Stimulated activated CD4-positive, alpha-beta T cell treated with anti-CD3 and anti-CD28 coated beads, Interleukin-4, amount 100 ng/mL, for 48 hours (primary cell): ENCODE results near the gene CCDC167.

Experiments used
- DNase-seq, 2 donors: peaks; one replicate each; pipeline ENCODE4 v3.0.0-alpha.2; 2020; ENCODE audit warnings: low read depth in 2 of 2

Gene CCDC167

DNA sequence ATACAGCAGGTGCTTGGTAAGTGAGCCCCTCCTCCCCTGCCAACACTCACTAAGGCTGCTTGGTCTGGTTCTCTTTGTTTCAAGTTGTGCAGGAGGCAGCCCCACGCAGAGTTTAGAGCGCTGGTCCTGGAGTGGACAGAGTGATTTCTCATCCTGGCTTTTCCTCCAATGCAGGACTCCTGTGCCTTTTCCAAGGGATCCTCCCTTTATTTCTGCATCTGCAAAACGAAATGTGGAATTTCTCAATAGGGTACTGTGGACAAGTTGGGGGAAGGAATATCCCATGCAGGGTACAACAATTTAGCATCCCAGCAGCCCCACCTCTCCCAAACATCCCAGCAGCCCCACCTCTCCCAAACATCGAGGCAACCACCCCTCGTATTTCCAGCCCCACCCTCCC, 30.6 kb upstream of the CCDC167 start:
- DNase-seq, result no peak

DNA sequence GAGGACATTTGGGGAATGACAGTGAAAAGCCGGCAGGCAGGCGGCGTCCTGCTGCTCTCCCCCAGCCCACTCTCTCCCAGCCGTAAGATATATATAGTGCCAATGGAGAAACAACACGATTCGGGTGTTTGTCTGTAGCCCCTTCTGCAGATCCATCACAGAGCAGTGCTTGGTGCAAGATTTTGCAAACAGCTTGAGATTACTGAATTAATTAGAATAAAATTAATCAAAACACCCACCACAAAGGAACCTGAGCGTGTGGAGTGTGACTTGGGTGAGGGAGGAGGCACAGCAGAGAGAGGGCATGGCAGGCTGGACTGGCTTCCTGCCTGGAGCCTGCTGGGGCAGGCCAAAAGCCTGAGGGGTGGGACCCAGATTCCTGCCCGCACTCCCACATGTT, 28.8 kb upstream of the CCDC167 start:
- no peak for DNase-seq

DNA sequence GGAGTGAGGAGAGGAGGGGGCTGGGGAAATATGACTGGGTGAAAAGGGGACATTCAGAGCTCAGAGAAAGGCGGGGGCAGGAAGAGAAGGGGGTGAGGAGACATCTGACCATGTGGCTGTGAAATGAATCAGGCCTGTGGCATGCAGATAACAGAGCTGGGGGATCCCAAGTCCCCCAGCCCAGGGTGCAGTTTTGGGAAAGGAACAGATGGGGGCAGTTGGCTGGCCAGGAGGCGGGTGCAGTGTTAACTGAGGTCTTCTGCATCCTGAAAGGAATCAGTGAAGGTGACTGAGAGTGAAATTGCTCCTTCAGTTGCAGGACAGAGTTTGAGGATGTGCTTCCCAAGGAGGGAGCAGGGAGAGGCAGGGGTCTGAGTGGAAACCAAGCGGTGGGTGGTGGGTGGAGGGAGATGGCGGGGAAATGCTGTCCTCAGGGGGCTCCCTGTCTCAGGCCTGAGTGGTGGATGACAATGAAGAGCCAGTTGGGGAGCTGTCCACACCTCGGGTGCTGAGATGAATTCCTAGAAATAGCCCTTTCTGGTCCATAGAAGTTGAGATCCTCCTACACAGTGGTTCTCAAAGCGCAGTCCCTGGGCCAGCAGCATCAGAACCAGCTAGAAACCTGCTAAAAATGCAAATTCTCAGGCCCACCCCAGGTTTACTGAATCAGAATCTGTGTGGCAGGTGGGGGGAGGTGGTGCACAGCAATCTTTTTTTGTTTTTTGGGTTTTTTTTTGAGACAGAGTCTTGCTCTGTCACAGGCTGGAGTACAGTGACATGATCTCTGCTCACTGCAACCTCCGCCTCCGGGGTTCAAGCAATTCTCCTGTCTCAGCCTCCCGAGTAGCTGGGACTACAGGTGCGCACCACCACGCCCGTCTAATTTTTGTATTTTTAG, 26.0 kb upstream of the CCDC167 start:
- no peak for DNase-seq

DNA sequence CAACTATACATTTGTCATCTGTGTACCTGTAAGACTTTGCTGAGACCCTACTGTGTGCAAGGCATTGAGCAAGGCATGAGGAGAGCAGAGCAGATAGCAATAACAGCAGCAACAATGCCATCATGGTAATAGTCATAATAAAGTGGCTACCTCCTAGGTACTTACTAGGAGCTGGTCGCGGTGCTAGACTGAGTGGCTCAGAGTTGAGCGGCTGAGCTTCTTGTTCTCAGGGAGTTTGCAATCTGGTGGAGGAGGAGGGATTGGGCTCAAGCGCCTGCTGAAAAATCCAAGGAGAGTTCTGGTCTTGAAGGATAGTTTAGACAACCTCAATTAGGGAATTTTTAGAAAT, 25.3 kb upstream of the CCDC167 start:
- no peak for DNase-seq

DNA sequence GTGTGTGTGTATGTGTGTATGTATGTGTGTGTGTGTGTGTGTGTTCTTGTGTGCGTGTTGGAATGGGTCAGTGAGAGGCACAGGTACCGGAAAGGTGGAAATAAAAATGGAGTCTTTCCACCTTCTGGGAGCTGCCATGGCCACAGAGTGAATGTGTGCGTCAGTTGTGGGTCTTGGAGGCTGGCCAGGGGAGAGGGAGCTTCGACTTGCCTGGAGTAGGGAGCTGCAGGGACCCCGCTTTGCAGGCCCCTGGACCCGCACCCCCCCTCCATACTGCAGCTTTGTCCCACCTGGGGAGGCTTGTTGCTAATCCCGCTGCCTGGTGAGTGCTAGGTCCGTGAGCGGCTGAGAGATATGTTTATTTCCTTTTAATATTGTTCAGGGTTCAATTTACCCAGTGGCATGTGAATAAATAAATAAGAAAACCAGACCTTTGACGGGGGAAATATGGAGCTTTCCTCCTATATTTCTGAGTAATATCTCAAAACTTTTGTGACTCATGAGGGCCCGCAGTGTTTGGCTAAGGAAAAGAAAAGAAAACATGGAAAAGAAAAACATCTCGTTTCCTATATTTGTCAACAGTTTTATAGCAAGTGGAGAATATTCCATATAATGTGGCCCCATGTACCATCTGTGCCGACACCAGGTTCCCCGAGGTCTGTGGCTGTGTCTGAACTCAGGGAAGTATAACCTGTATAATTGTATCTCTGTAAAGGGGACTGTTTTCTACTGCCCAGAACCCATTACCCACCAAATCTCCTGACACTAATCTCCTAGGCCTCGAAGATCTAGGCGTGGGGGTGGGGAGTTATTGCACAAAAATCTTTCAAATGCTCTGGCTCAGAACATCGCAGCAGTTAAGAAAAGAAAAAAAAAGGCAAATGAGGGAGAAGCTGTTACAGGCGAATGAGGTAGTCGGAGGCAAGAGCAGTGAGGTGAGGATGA, 24.6 kb upstream of the CCDC167 start:
- no peak for DNase-seq

DNA sequence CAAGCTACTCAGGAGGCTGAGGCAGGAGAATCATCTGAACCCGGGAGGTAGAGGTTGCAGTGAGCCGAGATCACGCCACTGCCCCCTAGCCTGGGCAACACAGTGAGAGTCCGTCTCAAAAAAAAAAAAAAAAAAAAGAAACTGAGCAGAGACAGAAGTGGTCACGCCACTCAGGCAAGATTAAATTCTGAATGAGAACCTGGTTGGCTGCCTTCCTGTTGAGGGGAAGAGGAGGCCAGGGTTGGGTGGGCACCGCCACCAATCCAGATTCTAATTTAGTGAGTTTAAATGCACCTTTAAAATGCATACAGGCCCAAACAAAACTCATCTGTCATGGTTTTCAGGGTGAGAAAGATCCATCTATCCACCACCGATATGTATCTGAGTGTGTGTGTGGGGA, 23.7 kb upstream of the CCDC167 start:
- no peak for DNase-seq

DNA sequence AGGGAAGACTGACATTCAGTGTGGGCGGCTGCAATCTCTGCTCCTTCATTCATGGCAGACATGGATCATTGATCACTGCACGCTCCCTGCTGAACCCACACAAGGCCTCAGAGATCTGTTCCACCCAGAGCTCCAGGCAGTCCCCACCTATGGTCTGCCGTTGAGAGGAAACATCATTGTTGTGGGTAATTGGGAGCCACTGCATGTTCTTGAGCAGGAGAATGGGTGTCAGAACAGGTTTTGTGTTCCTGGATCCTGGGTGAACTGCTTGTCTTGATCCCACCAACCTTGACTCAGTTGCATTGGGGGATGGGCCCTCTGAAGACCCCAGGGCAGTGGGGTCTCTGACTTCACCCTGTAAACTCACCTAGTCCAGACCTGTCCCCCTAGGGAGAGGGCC, 23.1 kb upstream of the CCDC167 start:
- DNase-seq, result no peak

DNA sequence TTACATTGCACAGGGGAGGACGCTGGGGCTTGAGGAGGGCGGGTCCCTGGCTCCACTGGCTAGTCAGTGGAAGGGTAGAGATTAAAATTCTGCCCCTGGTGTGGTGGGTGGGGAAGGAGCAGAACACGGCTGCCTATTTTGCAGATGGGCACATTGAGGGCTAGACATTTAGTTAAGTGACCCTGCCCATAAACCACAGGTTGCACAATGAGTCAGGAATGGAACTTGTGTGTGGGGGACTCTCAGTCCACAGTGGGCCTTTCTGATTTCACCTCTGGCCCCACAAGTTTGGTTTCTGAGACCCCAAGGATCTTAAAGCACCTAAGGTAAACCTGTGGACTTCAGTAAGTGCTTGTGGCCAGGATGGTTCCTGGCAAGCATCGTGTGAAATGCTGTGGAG, 22.0 kb upstream of the CCDC167 start:
- no peak for DNase-seq

DNA sequence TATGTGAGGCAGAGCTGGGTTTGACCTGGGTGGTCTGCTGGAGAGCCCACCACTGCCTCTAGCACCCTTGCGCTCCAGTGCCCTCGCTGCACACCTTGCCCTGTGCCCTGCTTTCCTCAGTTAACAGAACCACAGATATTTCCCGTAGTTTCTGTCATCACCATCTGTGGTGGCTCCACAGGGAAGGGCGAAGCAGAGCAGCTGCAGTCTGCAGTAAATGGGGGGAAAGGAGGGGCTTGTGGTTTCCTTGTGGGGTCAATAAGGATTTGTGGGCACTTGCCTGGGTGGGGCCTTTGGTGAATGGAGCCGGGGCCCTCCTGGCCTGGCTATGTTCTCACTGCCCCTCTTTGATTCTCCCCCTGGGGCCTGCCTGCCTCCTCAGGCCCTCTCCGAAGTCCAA, 21.2 kb upstream of the CCDC167 start:
- no peak for DNase-seq

DNA sequence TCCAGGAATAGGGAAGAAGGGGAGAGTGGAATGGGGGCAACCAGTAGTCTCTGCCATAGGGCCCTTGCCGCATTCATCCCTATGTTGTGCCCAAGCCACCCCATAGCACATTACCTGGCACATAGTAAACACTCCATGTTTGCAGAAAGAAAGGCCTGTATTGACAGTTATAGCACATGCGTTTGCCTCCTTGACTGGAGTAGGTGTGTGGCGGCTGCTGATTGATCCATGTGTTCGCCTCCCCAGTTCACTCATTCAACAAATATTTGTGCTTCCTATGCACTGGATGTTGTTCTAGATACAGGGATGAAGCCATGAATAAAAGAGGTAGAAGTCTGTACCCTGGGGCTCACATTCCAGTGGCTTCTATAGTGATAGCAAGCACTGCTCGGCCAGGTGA, 19.8 kb upstream of the CCDC167 start:
- DNase-seq, result no peak

DNA sequence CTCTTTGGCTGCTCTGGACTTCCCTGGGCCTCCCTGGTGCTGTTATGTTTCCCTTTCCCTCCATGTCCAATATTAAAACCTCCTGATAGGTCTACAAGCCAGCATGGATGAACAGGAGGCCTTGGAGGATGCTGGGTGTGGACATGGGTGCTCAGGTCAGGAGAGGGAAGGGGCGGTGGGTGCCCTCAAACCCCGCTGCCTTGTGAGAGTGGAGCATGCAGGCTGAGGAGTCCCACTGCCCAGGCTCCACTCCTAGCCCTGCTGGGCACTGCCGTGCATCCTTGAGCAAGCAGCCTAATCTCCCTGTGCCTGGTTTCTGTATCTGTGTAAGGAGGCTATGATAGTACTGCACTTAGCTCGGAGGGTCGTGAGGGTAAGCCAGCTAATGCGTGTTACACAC, 18.4 kb upstream of the CCDC167 start:
- no peak for DNase-seq

DNA sequence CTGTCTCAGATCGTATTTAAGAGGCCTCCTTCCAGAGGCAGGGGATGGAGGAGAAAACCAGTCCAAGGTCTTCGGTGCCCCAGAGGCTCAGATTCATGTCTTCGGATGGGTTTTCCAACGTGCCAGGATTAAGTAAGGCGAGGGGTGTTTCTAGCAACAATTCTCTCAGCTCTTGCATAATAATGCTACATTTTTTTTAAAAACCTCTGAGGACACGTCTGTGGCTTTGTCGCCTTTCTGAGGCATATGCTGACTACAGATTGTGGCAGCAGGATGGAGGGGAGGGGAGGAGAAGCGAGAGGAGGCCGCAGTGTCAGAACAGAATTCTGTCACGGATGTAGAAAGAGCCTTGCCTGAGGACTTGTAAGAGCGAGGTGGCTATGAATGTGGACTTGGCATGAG, 17.7 kb upstream of the CCDC167 start:
- peak in 1 of 2 donors; percentile 72 for DNase-seq

DNA sequence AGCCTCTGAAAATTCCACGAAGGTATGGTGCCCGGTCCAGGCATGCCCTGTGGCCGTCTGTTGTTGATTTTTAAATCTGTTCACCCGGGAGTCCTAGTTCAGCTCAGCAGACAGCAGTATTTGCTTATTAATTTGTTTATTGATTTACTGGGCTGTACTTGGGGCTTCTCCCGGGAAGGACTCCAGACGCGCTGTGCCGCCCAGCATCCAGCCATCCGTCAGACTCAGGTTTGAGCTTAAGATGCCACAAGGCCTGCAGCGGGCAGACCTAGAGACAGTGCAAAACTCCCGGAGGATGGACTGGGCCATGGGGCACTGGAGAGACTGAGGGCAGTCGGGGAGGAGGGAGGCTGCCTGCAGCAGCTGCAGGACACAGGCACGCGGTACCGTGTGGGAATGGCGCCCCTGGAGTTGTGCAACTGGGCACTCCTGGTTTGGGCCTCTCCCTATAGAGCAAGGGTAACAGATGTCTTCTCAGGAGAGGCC, 17.3 kb upstream of the CCDC167 start:
- peak in 1 of 2 donors; percentile 17 for DNase-seq

DNA sequence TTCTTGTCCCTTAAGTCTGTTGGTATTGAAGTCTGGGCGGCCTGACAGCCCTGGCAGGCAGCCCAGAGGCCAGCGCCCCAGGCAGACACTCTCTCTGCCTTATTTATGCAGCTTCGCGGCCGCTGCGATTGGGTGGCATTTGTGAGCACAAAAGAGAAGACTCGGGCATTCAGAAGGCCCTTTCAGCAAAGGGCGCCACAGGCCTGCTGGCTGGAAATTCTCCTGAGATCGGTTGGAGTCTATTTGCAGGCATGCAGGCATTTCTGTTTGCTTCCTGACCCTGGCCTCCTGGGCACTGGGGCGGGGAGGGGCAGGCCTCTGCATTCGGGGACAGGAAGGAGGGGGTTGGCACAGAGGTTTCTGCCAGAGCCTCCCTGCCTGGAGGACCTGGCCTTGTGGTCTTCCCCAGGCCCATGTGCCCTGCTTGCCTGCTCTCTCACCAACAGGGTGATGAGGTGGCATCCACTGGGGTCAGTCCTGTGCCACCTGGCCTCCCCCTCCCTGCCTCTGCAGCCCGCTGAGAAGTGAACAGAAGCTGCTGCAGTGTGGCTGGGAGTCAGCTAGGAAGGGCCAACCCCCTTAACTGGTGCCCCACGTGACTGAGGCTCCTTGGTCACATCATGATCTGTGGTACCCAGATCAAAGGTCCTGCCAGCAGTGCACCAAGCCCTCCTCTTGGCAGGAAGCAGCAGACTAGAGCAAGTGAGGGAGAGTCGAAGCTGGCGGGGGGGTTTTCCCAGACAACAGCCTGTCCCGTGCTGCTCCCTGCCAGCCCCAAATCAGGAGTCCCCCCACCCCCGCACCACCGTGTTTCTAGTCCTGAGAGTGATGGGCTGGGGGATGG, 16.6 kb upstream of the CCDC167 start:
- DNase-seq, result peak; percentile 72 to 88

DNA sequence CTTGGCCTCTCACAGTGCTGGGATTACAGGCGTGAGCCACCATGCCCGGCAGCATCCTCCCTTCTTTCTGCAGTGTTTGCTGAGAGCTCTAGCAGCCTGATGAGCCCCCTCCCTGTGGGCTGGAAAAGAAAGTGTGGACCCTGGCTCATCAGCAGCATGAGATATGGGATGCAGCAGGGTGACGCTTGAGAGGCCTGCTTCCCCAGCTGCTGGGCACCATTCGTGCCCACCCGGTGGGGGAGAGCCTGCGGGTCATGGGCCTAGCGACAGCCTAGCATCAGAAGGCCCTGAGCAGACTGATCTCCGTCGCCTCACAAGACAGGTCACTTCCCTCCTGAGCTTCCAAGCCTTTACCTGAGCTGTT, 16.0 kb upstream of the CCDC167 start:
- no peak for DNase-seq

DNA sequence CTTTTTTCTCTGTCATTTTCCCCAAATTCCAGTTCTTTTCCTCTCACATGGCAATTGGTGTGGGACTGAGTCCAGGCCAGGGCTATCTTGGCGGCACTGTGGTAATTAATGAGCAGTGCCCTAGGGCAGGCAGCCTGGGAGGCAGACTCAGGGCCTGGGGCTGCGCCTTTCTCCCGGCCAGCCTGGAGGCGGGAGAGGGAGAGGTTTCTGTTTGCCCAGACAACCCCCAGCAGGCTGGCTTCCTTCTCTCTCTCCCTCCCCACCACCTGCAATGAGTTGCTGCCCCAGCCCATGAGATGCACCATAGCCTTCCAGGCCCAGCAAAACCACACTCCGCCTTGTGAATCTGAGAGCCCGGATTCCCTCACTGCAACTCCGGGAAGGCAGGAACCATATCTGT, 15.1 kb upstream of the CCDC167 start:
- no peak for DNase-seq

DNA sequence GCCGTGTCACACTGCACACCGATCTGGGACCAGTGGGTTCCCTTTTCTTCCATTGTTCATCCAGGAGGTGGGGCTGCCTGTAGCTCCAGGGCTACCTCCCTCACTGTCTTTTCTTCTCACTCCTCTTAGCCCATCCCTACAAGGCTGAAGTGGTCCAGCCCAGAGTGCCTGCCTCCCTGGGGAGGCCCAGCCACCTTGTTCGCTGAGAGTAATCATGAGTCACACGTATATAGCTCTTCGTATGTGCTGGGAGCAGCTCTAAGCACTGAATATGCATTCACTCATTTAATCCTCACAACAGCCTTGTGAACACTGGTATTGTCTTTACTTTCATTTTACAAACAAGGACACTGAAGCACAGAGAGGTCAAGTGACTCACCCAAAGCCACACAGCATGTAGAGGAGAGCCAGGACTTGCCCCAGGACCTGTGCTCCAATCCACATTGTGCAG, 14.7 kb upstream of the CCDC167 start:
- peak in 1 of 2 donors; percentile 48 for DNase-seq

DNA sequence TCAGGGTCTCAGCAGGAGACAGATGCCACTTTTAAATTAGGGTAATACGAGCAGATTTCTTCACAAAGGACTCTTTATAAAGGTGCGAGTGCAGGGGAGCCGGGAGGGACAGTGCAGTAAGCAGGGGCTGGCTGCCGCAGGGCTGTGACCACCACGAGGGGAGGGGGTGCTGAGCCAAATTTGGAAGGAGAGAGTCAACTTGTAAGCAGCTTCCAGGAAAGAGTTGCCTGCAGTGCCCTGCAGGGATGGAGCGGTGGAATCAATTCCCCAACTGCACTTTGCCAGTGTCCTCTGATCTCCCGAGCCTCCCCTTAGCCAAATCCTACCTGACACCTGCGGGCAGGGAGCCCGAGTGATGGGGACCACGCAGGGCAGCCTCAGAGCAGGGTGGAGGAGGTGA, 13.9 kb upstream of the CCDC167 start:
- no peak for DNase-seq

DNA sequence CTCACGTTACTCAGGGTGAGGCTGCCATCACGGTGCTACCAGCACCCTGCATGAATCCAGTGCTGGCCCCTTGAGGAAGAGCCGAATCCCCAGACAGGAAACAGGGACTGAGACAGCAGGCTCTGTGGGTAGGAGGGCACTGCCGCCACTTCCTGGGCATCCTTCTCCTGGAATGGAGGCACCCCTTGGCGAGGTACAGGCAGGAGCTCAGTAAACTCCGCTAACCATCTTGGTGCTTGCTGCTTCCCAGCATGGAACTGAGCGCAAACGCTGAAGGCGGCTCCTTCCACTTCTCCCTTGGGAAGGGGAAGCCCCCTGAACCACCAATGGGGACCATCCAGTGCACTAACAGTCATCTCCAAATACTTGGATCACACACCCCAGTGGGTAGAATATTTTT, 13.5 kb upstream of the CCDC167 start:
- no peak for DNase-seq

DNA sequence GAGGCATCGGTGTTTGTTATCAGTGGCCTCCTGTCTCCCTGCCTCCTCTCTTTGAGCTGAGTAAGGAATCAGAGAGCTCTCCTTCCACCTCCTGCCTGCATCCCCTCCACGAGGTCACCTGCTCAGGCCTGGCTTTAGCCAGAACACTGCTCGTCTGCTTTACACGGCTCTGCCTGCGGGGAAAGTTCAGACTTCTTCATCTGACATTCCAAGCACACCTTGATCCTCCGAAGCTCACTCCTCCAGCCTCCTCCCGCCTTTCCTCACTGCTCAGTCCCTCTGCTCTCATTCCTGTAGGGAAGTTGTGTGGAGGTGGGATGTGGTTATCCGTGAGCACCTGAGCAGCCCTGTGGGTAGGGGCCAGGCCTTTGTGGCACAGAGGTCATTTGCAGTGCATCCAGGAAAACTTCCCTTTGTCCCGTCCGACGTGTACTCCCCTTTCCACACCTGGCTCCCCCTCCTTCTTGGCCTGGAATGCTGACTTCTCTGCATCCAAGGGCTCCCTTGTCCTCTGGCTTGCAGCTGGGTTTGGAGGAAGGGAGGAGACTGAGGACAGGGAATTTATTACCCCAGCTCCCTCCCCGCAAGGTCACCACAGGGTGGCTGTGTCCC, 12.8 kb upstream of the CCDC167 start:
- DNase-seq, result no peak

DNA sequence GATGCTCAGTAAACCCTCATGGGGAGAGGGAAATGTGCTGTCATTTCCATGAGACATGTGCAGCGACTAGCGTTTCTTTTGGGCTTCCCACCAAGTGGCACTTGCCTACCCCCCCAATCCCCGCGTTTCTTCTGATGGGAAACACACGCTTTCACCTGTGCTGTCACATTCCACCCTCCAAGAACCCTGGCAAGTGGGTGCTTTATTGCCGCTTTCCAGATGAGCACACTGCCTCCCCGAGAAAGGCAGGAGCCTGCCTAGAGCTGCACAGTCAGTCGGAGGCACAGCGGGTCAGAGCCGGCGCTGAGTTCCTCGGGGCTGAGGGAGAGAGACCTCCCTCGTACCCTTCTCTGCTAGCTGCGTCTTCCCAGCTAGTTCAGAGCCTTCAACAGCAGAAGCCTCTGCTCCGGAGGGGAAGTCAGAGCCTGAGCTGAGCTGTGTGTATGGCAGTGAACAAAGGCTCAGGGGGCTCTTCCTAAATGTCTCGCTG, 12.3 kb upstream of the CCDC167 start:
- no peak for DNase-seq
